Measurements from ENCODE around the gene LSM12.

GRCh38 chr17:44093231-44093900 is 26.9 kb upstream of the LSM12 start:
- no peak for TF ChIP-seq CTCF (IDR thresholded peaks at IDR 0.05; ENCODE audit: low read length)
- TF ChIP-seq EZH2 (optimal IDR thresholded peaks at IDR 0.05; ENCODE audit: low read depth, low read length) = no peak
- no peak for TF ChIP-seq EZH2phosphoT487 (IDR thresholded peaks at IDR 0.05; ENCODE audit: low read length)
